DND-41 (cell line): ENCODE measurements around the gene SLAMF7.

Experiments used
- CTCF ChIP-seq: IDR thresholded peaks from 2 replicates; pipeline ENCODE4 v1.5.1; 2012; ENCODE audit warnings: borderline replicate concordance, low read length, moderate library complexity, mild to moderate bottlenecking; ENCODE audit not compliant: poor library complexity, severe bottlenecking; ENCODE audit errors: extremely low read depth
- EZH2 ChIP-seq: IDR thresholded peaks from 3 replicates; pipeline ENCODE4 v1.6.1; 2012; ENCODE audit warnings: borderline replicate concordance, low read depth, mild to moderate bottlenecking, moderate library complexity, low read length, inconsistent platforms; ENCODE audit not compliant: severe bottlenecking

- TF ChIP-seq CTCF (no peak), EZH2 (no peak)
Measured at GRCh38 chr1:160733898-160734297, 5.1 kb upstream of the SLAMF7 start.
